ENCODE measurements around the gene CSF1R. TPM values are rescaled to one million over a fixed set of nuclear protein-coding genes. Genes with fewer than 3 reads are reported as not detected.

Gene CSF1R
- 22.4 TPM for total RNA-seq

GRCh38 chr5:150085950-150086715, at the start of gene CSF1R:
TSS of gene CSF1R (minus strand) at chr5:150086554. CDS start at chr5:150086427, 127 bp downstream.

Other genes with a start within 250 kb of the CSF1R start
- gene PDE6A, start 141.8 kb downstream of the CSF1R start, total RNA-seq: 0.88 TPM
- gene SLC26A2, start 125.8 kb downstream of the CSF1R start, total RNA-seq: 17.7 TPM
- gene TIGD6, start 85.9 kb downstream of the CSF1R start, total RNA-seq: 7.4 TPM
- 43.0 TPM for gene HMGXB3, start 85.8 kb downstream of the CSF1R start, total RNA-seq
- 181 TPM for gene PDGFRB, start 69.3 kb upstream of the CSF1R start, total RNA-seq
- gene CDX1, start 80.2 kb upstream of the CSF1R start, total RNA-seq: not detected
- 0.11 TPM for gene SLC6A7, start 103.5 kb upstream of the CSF1R start, total RNA-seq
- gene CAMK2A, start 203.2 kb upstream of the CSF1R start, total RNA-seq: 3.8 TPM
- 23.5 TPM for gene ARSI, start 216.4 kb upstream of the CSF1R start, total RNA-seq